HG03469 (cell line): ENCODE measurements around the gene RGS6.

Source experiments
- ATAC-seq: cut with Tn5 transposase; IDR thresholded peaks from one replicate; pipeline ENCODE4 v1.9.1; 2021; ENCODE audit warnings: mild to moderate bottlenecking, moderate library complexity, moderate number of reproducible peaks; ENCODE audit not compliant: unreplicated experiment

Gene RGS6

GRCh38 chr14:72008666-72009065, 76.4 kb downstream of the RGS6 start:
- ATAC-seq: no peak

GRCh38 chr14:72010474-72010873, 78.2 kb downstream of the RGS6 start:
- ATAC-seq: no peak

GRCh38 chr14:72013721-72014345, 81.6 kb downstream of the RGS6 start:
- no peak for ATAC-seq

DNA sequence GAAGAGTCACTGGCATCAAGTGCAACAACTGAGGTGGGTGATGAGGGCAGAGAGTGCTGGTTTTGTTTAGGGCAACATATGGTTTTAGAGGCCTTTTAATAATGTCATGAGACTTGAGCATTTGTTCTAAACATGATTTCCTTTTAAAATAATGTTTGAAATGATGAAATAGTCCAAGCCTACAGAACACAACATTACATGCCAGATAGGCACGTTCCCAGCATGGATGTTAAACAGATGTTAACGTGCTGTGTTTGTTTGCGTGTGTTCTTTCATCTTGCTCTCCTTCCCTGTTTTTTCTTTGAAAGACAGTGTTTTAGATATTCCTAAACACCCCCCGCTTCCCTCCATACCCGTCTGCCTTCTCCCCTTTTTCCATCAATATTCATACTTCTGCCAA, 82.3 kb downstream of the RGS6 start:
- ATAC-seq: no peak

GRCh38 chr14:72017290-72017689, 85.1 kb downstream of the RGS6 start:
- ATAC-seq: no peak

DNA sequence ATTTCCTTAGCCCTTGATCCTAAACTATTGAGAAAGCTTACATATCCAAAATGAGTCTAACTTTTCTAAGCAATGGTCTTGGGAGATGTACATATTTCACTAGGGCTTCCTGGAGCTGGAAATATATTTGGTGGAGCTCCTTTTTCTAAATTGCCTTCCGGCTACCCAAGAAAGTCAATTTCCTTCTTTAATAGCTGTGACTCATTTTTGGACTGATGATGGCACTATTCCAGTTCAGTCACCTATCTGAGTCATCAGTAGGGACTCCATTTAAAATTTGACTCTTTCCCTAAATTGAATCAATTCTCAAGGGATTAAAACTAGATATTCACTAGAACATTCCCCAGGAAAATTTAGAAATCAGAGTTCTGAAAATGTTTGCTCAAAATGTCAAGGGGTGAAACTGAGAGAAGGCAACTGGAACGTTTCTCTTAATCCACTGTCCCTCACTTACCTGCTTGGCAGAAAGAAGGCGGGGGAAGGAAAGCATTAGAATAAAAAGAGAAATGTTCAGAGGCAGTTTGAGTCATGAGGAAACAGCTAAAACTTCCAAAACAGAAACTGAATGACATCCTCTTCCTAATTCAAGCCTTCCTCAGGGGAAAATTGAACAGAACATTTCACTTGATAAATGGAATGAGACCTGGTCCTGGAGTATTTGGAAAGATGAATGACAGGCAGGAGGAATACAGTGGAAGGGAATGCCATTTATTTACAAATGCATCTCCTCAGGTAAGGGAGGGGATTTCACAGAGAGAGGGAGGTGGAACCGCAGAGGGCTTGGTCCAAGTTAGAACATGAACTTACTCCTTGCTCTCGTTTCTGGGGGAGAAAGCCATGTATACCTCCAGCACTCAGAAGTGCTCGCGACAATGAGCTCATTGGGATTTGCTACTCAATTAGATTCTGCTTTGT, 91.2 kb downstream of the RGS6 start:
- ATAC-seq: no peak

DNA sequence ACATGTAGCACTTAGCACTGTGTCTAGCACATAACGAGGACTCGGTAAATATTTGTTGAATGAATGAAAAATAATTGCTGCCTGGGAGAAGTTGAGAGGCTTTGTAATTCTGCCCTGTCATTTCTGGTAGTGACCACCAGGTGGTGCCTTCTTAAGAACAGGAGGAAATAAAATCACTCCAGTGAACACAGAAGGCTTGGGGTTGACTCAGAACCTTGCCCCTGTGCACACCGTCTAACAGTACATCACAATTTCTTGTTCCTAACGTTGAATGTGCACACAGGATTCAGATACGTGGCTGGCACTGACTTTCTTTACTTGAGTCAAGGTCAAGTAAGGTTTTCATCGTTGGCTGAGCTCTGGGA, 91.8 kb downstream of the RGS6 start:
- no peak for ATAC-seq

DNA sequence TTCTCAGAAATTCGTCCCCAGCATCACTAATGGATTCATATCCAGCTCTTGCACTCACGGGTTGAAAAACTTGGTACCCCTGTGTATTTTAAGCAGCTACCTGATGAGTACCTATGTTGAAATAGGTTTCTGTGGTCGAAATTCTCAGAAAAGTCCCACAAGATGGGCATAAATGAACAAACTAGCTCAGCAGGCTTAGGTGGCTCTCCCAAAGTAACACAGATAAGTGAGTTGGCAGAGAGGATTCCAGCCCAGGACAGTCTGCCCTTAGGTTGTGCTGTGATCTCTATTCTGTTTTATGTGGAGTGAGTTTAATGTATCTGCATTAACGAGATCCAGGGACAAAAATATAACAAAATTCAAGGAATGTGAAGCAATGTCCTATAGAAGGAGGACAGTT, 92.3 kb downstream of the RGS6 start:
- no peak for ATAC-seq

DNA sequence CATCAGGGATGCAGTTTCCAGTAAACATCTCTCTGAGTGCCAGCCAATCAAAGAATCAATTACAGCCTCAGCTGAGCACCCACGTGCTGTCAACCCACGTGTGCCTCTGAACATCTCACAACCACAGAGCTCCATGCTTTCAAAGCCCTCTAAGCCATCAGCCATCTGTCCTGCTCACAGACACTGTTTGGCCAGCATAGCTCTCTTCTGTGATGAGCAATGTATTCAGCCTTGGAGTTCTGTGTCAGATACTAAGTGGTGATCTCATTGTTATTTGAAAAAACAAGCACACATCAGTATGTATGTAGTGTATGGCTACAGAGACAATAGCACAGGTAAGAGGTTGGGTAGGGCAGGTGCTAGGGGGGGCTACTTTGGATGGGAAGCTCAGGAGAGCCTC, 94.3 kb downstream of the RGS6 start:
- ATAC-seq: no peak

GRCh38 chr14:72027061-72027460, 94.8 kb downstream of the RGS6 start:
- ATAC-seq: no peak

GRCh38 chr14:72033365-72033764, 101.1 kb downstream of the RGS6 start:
- ATAC-seq: no peak

GRCh38 chr14:72040528-72040927, 108.3 kb downstream of the RGS6 start:
- ATAC-seq: no peak

DNA sequence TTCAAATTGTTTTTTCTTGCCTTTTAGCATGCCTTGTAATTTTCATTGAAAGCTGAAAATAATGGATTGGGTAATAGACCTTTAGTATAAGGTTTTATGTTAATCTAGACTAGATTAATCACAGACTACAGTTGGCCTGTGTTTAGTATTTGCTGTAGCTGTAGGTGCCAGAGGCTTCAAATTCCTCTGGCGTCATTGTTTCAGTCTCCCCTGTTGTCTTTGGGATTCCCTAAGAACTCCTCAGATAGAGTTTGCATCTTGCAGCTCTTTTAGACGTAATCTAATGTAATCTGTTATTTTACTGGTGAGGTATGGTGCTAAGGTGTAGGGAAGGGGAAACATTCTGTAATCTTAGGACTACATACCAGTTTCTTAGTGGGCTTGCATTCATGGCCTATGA, 113.0 kb downstream of the RGS6 start:
- ATAC-seq: no peak

- ATAC-seq: no peak
These were observed 113.7 kb downstream of the RGS6 start for GRCh38 chr14:72045885-72046284.

GRCh38 chr14:72049462-72049861, 117.2 kb downstream of the RGS6 start:
- ATAC-seq: no peak

- ATAC-seq: no peak
These were observed 120.1 kb downstream of the RGS6 start for GRCh38 chr14:72052356-72052755.

DNA sequence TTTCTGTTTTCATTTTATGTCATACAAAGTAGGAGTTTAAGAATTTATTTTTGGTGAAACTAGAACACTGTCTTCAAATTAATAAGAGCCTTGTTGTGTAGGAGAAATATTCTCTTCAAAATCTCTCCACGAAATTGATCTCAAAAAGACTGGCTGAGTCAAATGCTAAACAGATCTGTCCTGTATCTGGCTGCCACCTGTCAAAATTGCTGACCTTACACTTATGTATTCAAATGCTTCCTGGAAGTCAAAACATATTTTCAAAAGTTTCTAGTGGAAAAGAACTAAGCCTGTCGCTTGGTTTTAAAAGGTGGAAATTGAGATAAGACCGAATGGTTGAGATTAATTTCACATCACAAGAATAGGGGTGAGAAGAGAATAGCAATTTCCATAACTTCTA, 121.4 kb downstream of the RGS6 start:
- ATAC-seq: no peak

GRCh38 chr14:72054911-72055310, 122.7 kb downstream of the RGS6 start:
- no peak for ATAC-seq

GRCh38 chr14:72057701-72058285, 125.6 kb downstream of the RGS6 start:
- ATAC-seq: no peak

GRCh38 chr14:72060460-72060859, 128.2 kb downstream of the RGS6 start:
- no peak for ATAC-seq

DNA sequence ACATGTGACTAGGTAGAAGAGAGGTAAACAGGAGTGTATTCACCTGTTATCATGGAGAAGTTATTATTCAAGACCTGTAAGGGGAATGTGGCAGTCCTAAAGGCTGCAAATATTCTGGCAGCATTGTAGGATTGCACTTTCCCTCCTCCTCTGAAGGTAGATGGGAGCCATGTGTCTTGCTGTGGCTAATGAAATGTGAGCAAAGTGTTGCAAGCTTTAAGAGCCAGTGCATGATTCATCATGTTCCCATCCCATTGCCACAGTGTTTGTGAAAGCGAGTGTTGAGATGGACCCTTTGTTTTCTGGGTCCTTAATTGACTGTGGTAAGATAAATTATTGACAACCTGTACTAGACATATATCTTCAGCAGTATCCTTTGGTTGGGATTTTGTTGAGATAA, 128.7 kb downstream of the RGS6 start:
- no peak for ATAC-seq

DNA sequence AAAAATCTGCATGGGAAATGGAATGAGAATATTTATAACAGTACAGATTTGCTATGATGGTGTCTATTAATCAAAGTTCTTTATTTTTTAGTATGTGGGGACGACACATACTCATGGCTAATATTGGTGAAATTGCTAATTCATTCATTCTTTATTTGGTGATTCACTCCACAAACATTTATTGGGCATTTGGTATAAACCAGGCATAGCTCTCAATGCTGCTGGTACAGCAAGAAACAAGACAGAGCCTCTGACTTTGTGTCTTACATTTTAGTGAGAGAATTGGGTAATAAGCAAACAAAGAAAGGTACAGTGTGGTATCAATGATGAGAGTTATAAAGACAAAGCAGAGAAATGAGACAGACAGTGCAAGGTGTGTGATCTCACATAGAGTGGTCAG, 129.5 kb downstream of the RGS6 start:
- ATAC-seq: no peak
